Breast epithelium (tissue), 3 donors: Measurements from ENCODE around the gene TMEM100.

Source experiments
- CTCF ChIP-seq, 3 donors: fragments of 450-650 bp; IDR thresholded peaks; one replicate each; pipeline ENCODE4 v1.5.1; 2016 to 2017; ENCODE audit warnings: antibody characterized with exemption in 3 of 3, mild to moderate bottlenecking in 3 of 3, moderate library complexity in 3 of 3
- POLR2A ChIP-seq: fragments of 450-650 bp; IDR thresholded peaks from one replicate; pipeline ENCODE4 v1.6.1; 2016; ENCODE audit warnings: antibody characterized with exemption, mild to moderate bottlenecking, moderate library complexity

DNA sequence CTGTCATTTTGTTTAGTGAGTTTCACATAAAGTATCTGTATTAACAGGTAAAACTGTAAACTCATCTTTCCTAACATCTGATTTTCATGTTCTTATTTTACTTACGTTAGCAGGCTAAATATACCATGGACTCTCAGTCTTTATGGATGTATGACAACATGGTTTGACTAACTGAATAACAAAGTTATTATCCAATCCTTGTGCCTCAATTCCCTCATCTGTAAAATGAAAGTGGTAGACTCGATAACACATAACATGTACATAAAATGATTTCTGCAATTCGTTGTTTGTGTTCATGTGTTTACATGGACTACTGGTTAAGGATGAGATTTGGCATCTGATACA lies 18.7 kb upstream of the TMEM100 start:
- TF ChIP-seq CTCF (IDR thresholded peaks at IDR 0.05) (no peak), POLR2A (no peak)
